Measurements from ENCODE around the gene KLHL3. TPM values are rescaled to one million over a fixed set of nuclear protein-coding genes. Genes with fewer than 3 reads are reported as not detected.

The KLHL3 gene
- total RNA-seq, 4 donors from 2014 or later: 1.8 to 9.8 (median 4.0) TPM

DNA sequence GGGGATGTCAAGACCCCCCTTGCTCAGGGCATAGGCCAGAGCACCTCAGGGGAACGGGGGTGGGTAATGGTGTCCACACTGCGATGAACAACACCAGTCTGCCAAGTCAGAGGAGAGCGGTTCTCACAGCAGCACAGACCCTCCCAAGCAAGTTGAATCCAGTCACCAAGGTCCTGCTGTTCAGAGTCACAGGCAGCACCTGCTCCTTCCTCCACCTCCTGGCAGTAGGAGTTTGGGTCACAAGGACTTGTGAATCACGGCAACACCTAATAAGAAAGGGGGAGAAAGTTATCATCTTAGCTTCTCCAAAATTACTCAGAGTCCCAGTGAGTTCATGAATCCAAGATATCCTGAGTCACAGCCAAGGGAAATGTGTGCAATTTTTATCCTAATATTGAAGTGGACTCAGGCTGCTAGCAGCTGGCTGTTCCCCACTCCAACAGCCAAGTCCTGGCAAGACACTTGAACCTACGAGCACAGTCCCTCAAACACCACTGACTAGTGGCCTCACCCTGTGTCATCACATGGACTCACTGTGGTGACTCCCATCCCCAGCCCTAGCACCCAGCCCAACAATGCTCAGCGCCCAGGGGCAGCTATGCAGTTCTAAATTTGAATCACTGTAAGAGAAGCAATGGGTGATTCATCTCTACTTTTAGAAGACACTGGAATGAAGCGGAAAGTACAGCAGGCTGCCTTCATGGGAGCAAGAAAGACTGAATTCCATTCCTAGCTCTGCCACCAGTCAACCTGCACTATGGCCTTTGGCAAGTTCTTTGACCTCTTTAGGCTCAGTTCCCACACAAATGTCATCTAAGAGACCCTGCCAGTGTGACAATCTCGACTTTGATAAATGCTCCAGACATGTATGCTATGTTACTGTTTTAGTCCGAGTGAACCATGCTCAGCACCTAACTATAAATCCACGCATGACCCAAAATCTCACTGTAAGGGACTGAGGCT is 113.7 kb downstream of the KLHL3 start:
- ATAC-seq (ENCODE audit: low FRiP score) (no peak), DNase-seq (ENCODE audit: low spot score) (no peak)
- TF ChIP-seq, protein P1, sequence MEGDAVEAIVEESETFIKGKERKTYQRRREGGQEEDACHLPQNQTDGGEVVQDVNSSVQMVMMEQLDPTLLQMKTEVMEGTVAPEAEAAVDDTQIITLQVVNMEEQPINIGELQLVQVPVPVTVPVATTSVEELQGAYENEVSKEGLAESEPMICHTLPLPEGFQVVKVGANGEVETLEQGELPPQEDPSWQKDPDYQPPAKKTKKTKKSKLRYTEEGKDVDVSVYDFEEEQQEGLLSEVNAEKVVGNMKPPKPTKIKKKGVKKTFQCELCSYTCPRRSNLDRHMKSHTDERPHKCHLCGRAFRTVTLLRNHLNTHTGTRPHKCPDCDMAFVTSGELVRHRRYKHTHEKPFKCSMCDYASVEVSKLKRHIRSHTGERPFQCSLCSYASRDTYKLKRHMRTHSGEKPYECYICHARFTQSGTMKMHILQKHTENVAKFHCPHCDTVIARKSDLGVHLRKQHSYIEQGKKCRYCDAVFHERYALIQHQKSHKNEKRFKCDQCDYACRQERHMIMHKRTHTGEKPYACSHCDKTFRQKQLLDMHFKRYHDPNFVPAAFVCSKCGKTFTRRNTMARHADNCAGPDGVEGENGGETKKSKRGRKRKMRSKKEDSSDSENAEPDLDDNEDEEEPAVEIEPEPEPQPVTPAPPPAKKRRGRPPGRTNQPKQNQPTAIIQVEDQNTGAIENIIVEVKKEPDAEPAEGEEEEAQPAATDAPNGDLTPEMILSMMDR (IDR thresholded peaks at IDR 0.05): no peak

DNA sequence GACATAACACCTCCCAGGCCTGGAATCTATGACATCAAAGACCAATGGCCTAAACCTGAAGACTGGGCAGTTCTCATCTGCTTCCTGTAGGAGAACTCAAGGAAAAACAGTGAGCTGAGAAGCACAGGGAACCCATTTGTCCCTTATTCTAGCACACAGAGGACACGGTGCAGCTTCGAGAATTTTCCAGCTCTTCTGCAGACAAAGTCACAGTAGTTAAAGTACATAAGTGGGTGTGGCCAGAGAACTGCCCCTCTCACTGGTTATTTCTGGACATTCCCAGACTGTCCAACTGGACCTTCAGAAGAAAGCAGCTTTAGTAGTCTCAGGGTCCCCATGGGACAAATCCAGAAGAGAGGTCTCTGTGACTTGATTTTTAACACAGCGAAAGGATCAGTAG is 114.6 kb downstream of the KLHL3 start:
- no peak for DNase-seq (ENCODE audit: low spot score)
- TF ChIP-seq, protein P1 (IDR thresholded peaks at IDR 0.05): no peak
- no peak for ATAC-seq (ENCODE audit: low FRiP score)

DNA sequence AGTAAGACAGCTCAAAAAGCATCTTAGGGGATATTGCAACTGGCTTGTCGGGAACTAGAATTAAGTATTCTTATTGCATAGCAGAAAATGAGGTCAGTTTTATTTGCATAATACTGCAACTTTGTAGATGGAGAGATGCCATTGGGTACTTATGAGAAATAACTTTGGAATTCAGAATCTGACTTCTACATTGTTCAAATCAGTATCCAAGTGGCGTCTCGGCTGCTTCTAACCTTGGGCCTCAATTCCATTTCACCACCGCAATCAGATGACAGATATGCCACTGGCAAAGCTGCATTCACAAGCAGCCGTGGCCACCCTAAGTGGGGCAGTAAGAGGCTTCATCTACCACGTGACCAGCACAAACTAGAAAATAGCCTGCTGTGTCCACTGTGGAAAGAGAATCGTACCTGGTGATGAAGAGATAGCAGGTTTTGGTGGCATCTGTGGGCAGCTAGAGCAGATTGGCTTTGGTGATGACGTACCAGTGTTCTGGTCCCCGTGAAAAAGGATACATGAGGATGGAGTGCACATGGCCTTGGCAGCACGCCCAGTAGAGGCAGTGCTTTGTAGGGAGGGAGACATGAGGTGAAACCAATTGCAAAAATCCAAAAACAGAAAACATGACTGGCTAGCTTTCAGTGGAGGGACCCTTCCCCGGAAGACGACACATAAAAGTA is 116.6 kb downstream of the KLHL3 start:
- peak; percentile 78 for ATAC-seq (ENCODE audit: low FRiP score)
- TF ChIP-seq, protein P1 (IDR thresholded peaks at IDR 0.05): no peak
- no peak for DNase-seq (ENCODE audit: low spot score)

DNA sequence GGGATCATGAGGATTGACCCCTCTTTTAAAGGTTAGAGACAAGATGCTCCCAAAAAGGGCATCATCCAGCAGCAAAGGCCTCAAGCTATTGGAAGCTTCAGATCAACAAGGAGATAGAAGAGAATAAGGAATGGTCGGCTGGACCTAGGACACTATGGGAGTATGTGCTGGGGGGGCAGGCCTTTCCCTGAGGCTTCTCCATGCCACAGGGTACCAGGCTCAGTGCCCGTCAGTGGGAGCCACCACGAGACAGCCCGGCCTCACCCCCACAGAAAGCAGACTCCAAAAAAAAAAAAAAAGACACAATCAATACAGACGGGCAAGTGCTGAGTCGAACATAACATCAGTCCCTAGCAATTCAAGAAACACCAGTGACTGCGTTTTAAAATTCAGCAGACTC is 117.4 kb downstream of the KLHL3 start:
- TF ChIP-seq, protein P1 (IDR thresholded peaks at IDR 0.05): no peak
- no peak for ATAC-seq (ENCODE audit: low FRiP score)
- DNase-seq (ENCODE audit: low spot score): no peak

DNA sequence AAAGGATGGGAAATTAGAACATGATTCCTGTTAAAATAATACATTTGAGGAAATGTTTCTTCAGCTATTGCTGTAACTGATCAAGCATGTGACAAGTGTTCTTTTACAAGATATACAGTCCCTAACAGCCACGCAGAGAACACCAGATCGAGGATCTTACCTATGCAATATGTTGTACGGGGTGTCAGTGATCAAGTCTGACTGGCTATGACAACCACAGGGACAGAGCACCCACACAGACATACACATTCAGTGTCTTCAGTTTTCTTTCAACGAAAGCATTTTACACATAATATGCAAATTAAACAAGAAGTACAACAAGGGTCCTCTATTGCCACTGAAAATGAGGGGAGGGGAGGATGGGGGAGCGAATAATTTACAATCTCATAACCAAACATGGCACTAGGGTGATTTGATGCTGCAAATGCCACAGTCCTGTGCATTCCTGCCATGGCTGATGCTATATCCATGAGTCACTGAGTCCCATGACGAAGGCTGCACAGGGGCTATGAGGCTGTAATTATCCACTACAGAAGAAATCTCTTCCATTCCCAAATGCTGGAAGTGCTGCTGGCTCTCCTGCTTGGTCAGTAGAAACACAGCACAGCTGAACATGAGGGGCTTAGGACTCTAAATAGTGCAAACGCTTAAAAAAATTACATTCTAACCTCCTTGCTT is 118.2 kb downstream of the KLHL3 start:
- ATAC-seq (ENCODE audit: low FRiP score): no peak
- TF ChIP-seq, protein P1 (IDR thresholded peaks at IDR 0.05): no peak
- DNase-seq (ENCODE audit: low spot score): no peak

DNA sequence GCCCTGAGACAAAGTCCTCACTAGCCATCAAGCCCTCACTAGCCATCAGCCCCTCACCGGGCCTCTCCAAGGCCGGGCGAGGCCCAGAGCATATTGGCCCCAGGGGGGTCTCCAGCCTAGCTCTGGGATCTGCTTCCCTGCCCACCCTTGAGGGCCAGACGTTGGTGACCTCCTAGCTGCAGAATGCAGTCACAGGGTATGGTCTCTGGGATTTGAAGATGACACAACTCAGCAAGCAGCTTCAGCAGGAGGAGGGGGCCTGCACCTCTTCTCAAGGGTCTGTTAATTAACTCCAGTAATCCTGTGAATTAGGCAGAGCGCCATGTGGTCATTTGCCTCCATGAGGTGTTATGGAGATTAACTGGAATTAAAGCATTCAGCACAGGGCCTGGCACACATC is 119.8 kb downstream of the KLHL3 start:
- ATAC-seq (ENCODE audit: low FRiP score): no peak
- DNase-seq (ENCODE audit: low spot score): no peak
- TF ChIP-seq, protein P1 (IDR thresholded peaks at IDR 0.05): no peak

Data from omental fat pad (tissue), 4 donors.